NCI-H1417 treated with DMSO at 0.1 percent for 48 hours (cell line): Measurements from ENCODE around the gene SLC7A6OS.
A peak's percentile ranks its signal among the peaks of the same experiment; 100 is the strongest.

ENCODE experiments used
- DNase-seq: peaks from one replicate; lab custom pipeline; 2025; lab: John Stamatoyannopoulos, UW

The SLC7A6OS gene

DNA sequence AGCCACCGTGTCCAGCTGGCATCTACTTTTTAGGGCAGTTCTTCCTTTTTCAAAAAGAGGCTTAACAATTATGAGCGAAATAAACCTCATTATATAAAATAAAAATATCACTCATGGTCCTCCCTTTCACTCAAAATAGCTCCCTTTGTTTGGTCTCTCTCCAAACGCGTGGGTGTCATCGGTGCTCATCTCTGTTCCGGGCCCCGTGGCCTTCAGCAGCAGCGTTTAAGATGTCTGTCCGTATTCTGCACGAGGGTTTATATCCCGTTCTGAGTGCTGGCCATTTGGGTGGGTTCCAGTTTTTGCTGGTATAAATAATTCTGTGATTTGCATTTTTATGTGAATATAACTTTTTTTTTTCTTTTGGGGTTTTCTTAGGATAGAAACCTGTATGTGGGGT lies 33.5 kb upstream of the SLC7A6OS start:
- no peak for DNase-seq

DNA sequence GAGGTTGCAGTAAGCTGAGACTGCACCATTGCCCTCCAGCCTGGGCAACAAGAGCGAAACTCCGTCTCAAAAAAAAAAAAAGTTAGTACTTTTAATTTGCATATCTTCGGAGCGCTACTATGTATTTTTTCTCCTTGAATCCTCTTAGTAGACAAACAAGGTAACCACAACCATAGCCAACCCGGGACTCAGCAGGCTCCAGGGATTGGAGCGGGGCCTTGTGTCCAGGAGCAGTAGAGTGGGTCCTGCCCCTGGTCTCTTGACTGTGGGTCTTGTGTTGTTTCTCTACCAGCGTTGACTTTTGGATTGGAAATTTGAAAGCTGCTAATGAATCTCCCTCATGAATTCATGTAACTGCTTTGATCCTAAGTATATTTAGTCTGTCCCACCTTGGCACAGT lies 32.4 kb upstream of the SLC7A6OS start:
- no peak for DNase-seq

DNA sequence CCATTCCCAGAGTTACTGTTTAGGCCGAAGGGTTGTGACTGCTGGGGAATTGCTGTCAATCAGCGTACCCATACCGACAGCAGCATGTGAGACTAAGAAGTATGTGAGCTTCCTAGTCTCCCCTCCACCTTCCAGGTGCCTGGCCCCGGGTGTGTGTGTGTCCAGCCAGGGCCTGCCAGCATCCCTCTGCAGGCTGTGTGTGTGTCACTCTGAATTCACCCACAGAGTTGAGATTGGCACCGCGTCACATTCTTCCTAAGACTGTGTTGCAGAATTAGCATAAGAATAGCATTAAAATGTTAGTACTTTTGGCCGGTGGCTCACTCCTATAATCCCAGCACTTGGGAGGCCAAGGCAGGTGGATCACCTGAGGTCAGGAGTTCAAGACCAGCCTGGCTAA lies 31.9 kb upstream of the SLC7A6OS start:
- no peak for DNase-seq

DNA sequence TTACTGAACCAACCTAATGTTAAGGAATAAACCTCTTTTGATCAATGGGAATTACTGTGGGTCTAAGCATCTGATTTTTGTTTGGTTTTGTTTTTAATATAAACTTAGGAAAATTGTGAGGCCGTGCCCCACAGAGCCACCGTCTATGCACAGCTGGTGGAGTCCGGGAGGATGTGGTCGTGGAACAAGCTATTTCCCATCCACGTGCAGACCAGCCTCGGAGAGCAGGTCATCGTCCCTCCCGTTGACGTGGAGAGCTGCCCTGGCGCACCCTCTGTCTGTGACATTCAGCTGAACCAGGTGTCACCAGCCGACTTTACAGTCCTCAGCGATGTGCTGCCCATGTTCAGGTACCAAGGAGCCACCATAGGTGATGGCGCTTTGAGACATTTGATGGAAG lies 28.5 kb upstream of the SLC7A6OS start:
- no peak for DNase-seq

DNA sequence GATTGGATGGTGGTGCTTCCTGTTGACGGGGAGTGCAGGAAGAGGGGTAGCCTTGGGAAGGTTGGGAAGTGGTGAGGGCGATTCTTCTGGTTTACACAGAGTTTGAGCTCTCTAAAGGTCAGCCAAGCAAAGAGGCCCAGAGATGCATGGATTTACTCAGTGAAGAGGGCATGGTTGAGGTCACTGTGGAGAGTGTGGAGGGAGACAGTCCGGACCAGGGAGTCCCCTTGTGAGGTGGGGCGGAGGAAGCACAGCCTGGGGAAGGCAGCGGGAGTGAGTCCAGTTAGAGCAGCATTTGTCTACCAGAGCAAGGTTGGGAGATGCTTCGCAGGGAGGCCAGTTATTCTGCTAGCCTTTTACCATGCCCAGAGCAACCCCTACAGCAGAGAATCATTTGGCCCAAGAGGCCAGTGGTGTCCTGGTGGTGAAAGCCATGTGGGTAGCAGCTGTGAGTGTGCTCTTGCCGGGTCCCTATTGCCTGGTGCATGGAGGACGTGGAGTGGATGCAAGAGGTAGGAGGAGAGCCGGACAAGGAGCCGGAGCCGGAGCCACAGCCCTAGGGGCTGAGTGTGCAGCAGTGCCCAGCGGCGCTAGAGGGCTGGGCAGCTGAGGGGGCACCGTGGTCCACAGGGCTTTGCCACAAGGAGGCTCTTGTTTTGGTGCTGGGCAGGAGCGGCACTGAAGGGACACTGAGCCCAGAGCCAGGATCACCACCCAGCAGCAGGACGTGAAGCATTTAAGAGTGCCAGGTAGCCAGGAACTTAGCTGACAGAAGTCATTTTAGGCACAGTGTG lies 27.8 kb upstream of the SLC7A6OS start:
- DNase-seq: no peak

DNA sequence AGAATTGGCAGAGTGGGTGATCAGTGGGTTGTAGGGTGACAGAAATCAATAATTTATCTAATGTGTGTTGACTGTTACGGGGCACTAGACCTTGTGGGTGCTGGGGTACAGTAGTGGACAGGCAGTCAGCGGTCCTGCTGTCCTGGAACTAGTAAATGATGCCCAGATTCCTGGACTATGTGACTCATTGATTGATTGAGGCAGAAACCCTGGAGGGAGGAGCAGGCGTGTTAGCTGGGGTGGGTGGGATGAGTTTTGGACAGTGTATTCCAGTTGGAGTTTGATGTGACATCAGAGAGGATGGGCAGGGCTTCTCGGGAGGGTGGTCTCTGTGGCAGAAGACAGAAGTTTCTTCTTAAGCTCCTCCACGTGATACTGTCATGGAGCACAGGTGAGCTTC lies 24.4 kb upstream of the SLC7A6OS start:
- DNase-seq: no peak

DNA sequence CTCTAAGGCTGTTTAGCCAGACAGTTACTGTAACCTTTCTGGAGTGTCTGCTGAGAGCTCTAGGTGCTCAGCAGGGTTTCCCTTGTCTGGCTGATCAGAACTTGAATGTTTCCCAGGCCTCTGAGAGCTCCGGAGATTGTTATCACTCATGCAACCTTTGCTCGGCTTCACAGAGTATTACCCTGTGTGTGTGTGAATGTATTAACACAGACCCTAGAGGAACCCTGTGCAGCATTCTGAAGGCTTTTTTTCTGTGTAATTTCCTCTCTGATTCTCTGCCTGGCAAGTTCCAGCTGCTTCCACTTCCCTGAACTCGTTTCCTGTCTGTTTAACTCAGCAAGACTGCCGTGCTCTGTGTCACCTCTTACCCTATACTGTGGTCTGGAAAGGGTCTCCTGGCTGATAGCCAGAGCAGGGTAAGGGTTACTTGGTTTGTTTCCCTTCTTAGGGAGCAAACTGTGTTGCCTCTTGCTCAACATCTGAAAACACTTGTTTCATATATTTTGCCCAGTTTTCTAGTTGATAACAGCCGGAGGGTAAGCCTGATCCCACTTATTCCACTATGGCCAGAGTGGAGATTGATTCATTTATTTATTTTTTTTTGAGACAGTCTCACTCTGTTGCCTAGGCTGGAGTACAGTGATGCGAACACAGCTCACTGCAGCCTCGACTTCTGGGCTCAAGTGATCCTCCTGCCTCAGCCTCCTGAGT lies 21.8 kb upstream of the SLC7A6OS start:
- no peak for DNase-seq

DNA sequence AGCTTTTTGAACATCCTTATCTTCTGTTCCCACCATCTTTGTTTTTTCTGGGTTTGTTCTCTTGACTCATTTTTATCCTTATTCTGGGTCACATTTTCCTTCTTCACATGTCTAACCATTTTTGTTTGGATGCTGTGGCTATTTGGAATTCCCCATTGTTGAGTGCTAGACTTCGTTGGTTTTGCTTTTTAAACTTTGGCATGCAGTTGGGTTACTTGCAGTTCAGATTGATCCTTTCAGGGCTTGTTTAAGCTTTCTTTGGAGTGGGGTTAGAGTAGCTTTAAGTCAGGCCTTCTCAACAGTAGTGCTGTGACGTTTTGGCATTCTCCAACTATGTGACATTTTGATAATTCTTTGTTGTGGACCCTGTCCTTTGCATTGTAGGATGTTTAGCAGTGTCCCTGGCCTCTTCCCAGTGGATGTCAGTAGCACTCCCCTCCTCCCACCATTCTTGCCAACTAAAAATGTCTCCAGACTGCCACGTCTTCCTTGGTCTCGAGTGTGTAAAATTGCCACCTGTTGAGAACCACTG lies 21.2 kb upstream of the SLC7A6OS start:
- no peak for DNase-seq

DNA sequence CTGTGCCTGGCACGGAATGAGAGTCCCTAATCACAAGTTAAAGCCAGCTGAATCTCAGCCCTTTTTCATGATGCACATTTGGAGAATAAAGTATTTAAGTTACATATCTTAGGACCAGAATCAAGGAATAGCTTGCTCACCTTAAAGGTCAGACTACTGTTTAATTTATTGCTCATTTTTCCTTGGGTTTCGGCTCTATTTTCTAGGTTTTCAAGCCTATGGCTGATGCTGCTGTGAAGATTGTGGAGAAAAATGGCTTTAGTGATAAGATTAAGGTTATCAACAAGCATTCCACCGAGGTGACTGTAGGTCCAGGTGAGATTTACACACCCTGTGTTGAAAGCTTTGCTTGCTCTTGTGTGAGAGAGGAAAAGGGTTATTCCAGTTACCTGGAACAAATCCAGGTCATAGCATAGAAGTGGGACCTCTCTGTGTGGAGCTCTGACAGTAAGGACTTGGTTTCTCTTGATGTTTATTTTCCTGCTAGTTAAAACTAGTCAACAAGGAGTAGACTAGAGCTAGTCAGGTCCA lies 18.2 kb upstream of the SLC7A6OS start:
- no peak for DNase-seq

DNA sequence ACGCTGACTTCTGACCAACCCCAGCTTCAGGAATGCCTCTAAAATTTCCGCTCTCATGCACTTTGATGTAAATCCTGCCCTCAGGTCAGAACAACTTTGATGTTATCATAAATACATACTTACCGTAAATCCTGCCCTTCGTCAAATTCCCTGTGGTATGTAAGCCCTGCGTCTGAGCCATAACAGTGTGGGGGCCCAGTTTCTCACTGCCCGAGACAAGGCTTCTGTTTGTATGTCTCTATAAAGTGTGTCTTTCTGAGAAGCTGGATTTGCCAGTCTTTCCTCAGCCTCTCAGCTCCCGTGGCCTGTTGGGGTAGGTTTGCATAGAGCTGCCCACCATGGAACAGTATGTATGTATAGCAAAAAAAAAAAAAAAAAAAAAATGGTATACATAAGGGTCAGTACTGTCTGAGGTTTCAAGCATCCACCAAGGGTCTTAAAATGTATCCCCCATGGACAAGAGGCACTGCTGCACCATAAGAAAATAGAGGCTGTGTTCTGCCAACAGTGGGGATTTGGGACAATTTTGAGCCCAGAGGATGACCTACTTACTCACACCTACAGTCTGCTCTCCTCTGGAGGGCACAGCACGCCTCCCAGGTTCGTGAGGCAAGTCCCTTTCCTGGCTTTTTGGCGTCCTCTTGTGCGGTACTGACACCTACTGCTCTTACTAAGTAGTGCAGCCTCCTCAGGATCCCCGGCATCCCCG lies 17.6 kb upstream of the SLC7A6OS start:
- peak; percentile 23 for DNase-seq

DNA sequence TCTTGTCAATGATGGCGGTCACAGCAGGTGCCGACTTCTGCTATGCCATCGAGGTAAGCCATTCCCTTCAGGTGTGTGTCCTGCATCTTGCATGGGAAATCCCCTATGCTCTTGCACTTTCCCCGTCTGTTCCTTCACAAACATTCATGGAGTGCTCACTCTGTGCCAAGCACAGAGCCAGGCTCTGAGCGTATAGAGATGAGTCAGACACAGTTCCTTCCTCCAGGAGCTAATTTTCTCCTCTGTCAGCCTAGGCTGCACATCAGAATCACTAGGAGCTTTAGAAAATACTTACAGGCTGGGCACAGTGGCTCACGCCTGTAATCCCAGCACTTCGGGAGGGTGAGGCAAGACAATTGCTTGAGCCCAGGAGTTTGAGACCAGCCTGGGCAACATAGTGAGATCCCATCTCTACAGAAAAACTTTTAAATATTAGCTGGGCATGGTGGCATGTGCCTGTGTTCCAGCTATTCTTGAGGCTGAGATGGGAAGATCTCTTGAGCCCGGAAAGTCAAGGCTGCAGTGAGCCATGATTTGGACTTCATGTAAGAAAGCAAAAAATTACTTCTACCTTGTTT lies 14.1 kb upstream of the SLC7A6OS start:
- no peak for DNase-seq

DNA sequence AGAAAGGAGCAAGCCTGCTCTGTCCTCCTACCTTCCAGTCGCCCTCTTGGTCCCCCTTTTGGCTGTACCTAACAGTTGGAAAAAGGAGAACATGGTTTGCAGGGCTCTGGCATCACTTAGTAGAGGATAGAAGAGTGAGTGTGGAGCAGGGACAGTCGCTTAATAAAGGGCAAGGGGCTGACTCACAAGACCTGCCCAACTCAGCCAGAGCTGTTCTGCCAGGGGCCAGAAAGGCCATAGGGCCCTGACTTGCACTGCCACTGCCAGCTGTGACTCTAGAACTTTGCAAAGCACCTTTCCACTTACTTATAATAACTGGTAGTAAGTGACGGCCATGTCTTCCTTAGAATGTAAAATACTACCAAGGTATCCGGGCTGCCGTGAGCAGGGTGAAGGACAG lies 13.6 kb upstream of the SLC7A6OS start:
- no peak for DNase-seq

DNA sequence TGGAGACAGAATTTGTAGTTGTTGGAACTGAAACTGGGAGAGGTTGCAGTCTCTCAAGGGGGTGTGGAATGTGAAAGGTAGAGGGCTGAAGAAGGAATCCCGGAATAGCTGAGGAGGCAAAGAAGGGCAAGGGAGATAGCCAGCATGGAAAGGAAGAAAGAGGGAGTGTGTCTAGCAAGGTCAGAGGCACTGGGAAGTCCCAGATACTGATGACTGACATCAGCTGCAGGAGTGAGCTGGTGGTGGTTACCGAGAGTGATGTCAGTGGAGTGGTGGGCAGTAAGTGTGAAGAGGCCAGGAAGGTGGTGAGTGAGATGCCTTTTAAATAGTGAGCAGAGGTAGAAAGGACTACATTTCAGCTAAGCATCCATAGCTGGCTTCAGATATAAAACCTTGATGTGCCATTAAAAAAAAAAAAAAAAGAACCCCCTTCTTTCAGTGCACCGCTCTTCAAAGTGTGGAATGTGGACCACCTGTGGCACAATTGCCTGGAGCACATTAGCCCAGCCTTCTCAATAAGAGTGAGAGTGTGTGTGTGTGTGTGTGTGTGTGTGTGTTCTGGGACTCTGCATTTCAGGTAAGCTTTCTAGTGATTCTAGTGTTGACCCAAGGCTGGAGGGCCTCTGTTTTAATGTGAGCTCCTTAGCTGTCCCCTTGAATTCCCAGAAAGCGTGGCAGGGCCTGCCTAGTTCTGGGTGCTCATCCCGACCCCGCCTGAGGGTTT lies 8.6 kb upstream of the SLC7A6OS start:
- DNase-seq: no peak

DNA sequence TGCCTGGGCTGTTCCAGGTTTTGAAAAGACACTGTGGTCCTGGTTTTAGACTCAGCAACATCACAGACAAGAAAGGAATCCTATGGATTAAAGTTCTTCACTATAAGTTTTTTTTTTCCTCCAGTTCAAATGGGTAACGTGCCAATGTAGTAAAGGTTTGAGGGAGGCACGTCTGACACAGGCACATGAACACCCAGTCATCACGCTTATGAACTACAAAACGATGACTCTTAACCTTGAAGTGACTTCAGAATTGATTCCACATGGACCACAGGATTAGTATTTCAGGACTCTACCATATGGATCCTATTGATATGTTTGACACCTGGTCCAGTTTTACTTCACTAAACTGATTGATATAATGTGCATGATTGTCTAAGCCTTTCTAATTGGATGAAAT lies 2.4 kb upstream of the SLC7A6OS start:
- DNase-seq: no peak

DNA sequence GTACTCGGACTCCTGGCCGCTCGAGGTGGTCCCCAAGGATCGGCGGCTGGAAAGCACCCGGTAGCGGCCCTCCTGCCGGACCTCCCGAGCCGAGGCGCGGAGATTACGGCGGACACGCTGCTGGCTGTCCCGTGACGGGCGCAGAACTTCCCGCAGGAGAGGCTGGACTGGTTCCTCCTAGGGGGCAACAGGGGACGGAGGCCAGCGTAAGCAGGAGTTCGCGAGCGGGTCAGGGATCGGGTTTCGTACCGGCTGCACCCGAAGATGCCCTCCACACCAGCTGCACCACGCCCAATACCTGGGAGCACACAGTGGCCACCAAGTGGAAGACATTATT lies 341 bp downstream of the SLC7A6OS start:
- no peak for DNase-seq

DNA sequence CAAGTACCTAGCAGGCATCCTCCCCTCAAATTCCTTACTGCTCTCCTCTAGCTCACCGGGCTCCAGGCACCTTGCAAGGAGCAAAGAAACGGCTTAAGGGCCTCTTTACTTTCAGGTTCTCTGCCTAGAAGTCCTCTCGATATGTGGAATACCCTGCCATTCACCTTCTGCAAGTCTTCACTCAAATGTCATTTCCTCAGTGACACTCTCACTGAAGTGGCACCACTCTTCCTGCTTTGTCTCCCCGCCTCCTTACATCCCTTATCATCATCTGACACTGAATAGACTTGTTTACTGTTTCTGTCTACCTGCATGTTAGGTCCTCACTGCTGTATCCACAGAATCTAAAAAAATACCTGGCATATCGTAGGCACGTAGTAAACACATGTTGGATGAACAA lies 947 bp downstream of the SLC7A6OS start:
- no peak for DNase-seq

DNA sequence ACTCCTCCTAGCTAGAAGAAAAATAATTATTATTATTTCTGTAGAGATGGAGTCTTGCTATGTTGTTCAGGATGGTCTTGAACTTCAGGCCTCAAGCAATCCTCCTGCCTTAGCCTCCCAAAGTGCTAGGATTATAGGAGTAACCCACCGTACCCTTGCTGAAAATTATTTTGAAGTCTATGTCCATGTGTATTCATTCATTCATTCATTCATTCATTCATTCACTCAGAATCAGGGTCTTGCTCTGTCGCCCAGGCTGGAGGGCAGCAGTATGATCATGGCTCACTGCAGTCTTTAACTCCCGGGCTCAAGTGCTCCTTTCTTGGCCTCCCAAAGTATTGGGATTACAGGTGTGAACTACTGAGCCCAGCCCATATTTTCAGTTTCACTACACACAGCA lies 4.1 kb downstream of the SLC7A6OS start:
- no peak for DNase-seq

DNA sequence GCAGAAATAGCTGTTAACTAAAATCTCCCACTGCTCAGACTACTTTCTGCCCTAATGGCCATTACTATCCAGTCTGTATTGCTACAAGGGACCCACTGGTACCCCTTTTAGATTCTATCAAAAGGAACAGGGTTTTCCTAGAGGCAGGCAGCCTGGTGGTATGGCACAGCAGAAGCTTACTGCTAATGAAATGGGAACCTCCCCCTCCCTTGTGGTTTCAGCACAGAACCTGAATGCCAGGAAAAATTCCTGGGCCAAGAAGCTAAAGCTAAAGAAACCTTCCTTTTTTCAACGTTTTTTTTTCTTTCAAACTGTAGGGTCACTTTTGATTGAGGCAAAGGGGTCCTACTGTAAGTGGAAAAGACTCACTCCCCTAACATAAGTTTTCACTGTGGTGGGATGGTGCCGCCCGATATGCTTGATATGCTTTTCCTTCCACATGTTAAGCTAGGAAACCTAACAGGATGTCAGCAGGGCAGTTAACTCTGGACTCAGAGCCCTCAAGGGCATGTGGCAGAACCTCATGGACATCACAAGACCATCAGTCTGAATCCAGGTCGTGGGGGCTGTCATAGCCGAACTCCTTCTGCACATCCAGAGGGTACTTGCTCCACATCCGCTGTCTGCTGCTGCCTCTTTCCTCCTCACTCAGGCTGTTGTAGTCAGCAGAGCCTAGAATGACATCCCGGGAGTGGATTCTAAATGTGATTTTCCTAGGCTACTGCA lies 9.8 kb downstream of the SLC7A6OS start:
- no peak for DNase-seq

DNA sequence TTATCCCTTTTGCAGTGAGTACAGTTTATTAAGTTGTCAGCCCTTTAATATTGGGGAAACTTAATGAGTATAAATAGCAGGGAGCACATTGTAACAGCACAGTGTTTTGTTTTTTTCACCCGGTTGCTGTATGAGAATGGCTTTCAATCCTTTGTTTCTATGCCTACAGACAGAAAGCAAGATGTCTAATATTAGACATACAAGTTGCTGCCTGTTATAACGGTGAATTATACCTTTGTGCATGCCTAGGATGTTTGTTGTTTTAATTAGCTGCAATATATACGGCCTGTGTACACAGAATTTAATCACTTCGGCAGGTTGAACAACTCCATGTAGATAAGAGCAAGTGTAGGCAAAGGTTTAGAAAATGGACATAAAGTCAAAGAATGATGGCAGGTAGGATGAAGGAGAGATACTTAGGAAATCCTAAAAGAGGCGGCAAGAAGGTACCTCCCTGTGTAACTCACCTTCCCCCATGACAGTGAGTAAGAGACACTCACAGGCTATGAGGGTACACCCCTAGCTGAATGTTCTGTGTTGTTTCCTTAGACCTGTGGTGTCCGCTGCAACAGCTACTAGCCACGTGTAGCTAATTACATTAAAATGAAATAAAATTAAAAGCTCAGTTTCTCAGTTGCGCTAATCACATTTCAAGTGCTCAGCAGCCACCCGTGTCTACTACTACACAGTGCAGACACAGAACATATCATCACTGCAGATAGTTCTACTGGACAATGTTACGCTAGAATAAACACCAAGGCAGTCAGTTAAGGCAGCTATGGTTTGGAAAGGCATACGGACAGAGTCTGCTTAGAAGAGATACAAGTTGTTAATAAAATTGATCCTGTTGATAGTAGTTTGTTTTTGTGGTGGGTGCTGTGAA lies 10.9 kb downstream of the SLC7A6OS start:
- peak; percentile 63 for DNase-seq
